GM19397 (cell line): ENCODE results near the gene INIP.

Experiments
- ATAC-seq: cut with Tn5 transposase; IDR thresholded peaks from one replicate; pipeline ENCODE4 v1.9.1; 2021; ENCODE audit warnings: mild to moderate bottlenecking, moderate library complexity; ENCODE audit not compliant: unreplicated experiment

INIP gene

DNA sequence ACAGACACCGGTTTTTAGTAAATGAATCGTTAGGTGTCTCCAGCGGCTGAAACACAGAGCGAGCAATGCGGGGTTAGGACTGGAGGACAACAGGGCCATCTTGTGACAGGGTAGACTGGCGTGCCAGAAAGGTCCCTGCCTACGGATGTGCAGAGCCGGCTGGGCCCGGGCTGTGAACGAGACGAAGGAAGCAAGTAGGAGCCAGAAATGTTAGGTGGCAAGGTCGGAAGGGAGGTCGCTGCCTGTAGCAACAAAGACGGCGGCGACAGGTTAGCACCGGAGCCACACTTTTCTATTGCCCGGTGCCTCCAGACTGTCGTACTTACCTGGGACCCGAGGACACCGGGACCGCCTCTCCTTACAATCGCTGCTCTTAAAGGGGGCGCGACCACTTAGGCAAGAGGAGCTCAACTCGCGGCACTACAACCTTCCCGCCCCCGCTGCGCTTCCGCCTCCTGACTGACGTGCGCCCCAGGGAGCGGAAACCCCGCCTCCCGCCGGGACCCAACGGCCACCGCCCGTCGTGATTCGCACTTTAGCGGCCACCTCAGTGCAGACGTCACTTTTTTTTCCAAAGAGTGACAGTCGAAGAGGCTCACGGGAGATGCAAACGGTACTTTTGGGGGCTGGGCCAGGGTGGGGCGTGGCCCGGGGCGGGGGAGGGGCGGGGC is at the start of gene INIP:
Gene INIP, minus strand, starts transcription at position 457 of the 671 bp plus-strand sequence. CDS start 1,632 bp downstream, outside the sequence.
- peak; percentile 98 for ATAC-seq

- ATAC-seq: no peak
These were observed 47.4 kb upstream of the INIP start for GRCh38 chr9:112765281-112765680.

- no peak for ATAC-seq
These were observed 46.9 kb upstream of the INIP start for GRCh38 chr9:112764837-112765236.

- ATAC-seq: no peak
These were observed 46.4 kb upstream of the INIP start for GRCh38 chr9:112764344-112764743.

DNA sequence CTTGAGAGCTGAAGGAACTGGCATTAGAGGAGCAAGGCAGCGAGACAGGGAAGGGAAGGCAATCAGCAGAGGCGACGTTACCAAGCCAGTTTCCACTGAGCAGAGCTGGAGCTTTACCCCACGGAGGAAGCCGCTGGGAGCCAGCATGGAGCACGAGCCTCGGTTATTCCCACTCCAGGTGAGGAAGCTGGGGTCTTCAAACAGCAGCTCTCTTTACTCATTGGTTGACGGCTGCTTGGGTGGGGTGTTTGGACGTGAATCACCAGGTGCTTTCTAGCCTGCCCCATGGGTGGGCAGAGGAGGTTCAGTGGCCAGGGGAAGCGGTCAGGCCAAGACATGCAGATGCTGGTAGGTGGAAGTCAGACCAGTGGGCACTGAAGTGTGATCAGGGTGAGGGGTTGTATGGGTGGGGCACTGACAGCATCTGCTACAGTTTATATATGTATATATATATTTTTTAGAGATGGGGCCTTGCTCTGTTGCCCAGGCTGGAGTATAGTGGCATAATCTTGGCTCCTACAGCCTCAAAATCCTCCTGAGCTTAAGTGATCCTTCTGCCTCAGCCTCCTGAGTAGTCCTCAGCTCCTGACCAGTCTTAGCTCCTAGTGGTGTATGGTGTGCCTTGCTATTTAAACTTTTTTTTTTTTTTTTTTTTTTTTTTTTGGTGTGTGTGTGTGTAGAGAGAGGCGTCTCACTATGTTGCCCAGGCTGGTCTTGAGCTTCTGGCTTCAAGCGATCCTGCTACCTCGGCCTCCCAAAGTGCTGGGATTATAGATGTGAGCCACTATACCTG is 45.0 kb upstream of the INIP start:
- ATAC-seq: no peak

- ATAC-seq: no peak
These were observed 44.2 kb upstream of the INIP start for GRCh38 chr9:112761912-112762655.

DNA sequence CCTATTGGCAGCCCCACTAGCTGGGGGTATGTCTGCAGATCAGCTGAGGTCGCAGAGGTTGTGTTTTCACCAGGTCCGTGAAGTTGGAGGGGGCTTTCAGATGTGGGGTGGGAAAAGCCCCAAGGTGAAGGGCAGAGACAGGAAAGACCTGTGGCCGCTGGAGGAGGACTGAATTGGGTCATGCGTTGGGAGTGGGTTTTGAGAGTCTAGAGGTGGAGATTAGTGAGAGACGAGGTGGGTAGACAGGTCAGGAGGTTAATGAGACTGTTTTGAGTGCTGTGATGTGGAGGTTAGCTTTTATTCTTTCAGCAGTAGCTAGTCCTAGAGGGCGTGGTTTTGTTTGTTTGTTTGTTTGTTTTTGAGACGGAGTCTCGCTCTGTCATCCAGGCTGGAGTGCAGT is 42.9 kb upstream of the INIP start:
- no peak for ATAC-seq

DNA sequence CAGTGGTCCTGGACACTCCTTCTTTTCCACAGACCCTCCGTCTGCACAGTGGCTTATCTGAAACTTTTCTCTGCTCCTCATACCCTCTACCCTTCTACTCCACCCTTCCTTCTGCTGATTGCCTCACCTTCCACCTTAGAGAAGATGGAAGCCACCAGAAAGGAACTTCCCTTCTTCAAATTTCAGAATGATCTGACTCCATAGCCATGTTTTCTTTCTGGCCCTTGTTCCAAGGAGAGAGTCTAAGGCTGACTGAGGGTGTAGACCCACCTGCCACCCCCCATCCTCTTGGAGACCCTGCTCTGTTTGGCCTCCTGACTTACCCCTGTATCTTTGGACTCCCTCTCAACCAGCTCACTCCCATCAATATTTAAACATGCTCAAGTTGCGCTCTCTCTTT is 40.0 kb upstream of the INIP start:
- no peak for ATAC-seq

DNA sequence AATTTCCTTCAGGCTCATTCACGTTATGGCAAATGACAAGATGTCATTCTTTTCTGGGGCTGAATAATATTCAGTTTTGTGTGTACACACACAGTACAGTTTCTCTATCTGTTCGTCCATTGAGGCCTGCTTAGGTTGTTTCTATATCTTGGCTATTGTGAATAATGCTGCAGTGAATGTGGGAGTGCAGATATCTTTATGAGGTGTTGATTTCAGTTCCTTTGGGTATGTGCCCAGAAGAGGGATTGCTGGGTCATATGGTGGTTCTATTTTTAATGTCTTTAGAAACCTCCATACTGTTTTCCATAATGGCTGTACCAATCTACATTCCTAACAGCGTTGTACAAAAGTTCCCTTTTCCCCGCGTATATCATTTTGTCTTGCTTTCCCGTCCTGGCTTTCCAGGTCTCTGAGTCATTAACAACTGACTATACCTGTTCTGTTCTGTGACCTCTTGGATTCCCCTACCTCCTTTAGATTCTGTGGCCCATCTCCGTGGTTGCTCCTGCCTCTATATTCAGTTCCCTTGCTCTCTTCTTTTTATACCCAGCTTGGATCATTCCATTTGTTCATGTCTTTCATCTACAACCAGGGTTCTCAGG is 39.5 kb upstream of the INIP start:
- ATAC-seq: no peak

DNA sequence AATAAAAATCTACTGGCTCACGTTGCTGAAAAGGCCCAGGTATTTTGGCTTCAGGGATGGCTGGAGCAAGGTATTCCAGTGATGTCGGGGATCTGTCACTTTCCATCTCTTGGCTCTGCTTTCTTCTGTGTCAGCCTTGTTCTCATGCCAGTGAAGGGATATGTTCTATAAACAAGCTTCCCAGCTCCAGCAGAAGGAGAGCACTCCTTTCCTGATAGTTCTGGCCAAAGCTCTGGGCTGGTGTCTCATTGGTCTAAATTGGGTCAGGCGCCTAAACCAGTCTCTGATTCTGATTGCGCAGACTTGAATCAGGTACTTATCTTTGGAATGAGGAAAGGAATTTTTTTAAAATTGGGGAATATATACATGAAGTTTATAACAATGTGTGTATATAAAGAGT is 37.8 kb upstream of the INIP start:
- ATAC-seq: no peak

DNA sequence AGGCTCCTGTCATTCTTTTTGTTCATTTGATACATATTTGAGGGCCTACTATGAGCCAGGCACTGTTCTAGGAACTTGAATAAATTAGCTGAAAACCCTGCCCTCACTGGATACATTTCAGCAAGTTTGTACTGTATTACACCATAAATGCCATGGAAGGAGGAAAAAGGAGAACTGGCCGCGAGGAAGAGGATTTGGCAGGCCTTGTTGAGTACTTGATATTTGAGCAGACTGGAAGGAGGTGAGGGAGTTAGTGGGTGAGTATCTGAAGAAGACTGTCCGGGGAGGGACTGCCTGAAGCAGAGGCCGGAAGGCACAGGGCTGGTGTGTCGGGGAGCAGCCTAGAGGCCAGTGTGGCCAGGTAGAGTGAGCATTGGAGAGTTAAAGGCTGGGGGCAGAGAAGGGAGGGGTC is 37.1 kb upstream of the INIP start:
- ATAC-seq: no peak

DNA sequence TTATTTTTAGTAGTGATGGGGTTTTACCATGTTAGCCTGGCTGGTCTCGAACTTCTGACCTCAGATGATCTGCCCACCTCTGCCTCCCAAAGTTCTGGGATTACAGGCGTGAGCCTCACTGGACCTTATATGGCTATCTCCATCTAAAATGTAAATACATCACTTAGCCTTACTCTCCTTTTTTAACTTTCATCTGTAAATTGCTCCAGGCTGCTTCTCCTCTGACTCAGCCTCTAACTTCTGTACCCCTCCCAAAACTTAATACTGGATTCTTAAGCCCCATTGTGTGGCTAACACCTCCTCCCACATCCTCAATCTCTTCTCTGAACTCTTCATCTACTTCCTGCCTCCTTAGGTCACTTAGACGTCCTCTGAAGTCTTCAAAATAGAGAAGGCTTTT is 36.7 kb upstream of the INIP start:
- ATAC-seq: no peak

DNA sequence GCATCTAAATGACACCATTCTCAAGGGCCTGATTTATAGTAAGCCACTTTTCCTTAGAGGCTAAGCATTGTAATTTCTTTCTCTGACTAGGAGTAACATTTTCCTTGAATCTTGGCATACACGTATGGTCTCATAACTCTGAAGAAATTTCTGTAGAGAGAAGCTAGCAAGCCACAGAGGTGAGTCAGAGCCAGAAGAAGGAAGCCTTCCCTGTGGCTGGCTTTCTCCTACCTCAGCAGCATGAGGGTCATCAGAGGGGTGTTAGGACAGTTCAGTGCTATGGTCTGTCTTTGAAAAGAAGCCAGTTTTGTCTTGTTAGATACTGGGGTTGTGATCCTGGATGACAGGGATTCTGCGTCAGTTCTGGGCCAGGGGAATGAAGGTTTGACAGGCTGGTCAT is 35.8 kb upstream of the INIP start:
- ATAC-seq: no peak

DNA sequence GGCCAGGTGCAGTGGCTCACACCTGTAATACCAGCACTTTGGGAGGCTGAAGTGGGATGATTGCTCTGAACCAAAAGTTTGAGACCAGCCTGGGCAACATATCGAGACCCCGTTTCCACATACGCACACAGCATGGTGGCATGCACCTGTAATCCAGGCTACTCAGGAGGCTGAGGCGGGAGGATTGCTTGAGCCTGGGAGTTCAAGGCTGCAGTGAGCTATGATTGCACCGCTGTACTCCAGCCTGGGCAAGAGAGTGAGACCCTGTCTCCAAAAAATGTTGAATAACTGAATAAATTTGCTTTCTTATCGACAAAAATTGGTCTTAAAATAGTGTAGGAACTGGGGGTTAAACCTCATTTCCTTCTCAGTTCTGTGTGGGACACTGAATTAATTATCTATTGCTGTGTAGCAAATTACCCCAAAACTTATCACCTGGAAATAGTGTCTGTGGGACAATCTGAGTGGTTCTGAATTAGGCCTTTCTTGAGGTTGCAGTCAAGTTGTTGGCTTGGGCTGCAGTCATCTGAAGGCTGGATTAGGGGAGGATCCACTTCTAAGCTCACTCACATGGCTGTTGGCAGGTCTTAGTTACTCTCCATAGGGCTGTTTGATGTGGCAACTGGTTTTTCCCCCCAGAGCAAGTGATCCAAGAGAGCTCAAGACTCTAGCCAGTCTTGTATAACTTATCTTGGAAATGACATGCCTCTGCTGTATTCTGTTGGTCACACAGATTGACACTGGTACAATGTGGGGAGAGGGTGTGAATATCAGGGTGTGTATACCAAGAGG is 34.6 kb upstream of the INIP start:
- ATAC-seq: no peak

DNA sequence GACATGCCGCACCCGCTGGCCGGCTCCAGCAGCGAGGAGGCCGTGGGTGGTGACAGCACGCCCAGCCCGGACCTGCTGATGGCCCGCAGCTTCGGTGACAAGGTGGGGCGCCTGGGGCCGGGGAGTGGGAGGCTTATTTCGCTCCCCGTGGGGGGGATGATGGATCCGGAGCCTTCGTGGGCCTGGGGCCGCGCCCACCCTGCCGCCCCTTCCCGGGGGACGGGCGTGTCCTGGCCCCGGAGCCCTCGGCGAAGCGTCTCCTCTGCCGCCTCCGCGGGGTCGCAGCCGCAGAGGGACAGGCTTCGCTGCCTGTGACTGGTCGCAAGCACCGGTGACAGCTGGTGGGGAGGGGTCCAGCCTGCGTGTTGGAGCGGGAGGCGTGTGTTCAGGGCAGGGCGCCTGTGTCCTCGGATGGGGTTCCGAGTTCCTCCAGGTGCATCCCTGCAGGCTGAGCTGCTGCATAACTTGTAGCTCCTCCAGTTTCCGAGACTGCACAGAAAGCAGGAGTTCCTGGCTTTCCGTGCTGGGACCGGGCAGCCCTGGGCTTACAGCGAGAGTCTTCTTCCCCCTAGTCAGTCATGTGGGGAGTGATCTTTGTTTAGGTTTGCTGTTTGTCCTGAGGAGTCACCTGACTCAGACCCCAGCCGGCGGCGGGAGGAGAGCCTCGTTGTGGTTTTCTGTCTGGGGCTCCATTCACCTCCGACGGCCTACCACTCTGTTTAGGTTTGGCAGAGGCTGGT is 33.3 kb upstream of the INIP start:
- peak; percentile 14 for ATAC-seq

GRCh38 chr9:112750764-112751055 is 32.8 kb upstream of the INIP start:
- peak; percentile 44 for ATAC-seq

- peak; percentile 85 for ATAC-seq
These were observed 32.3 kb upstream of the INIP start, which contains the start of gene SNX30 for GRCh38 chr9:112750016-112750763. Gene SNX30, plus strand, starts transcription at chr9:112750760. Its CDS starts 242 bp downstream, at chr9:112751002.

- no peak for ATAC-seq
These were observed 29.2 kb upstream of the INIP start for GRCh38 chr9:112747094-112747493.

- no peak for ATAC-seq
These were observed 26.3 kb upstream of the INIP start for GRCh38 chr9:112744177-112744576.
